ENCODE data around the gene CYP51A1. TPM values are rescaled to one million over a fixed set of nuclear protein-coding genes. Genes with fewer than 3 reads are reported as not detected.

The CYP51A1 gene
- polyA plus RNA-seq, 3 donors: 5.9 to 32.4 (median 27.4) TPM

- no peaks in the 10 kb centered on the region for H3K9me3 Mint-ChIP-seq
- H3K36me3 Mint-ChIP-seq: peaks cover 20 to 29% of the 10 kb centered on the region in 2 donors
- peaks cover 11 to 25% of the 10 kb centered on the region in 2 donors for H3K36me3 ChIP-seq (replicated peaks in 1 of 2; ENCODE audit: control insufficient read depth in 1 of 2, insufficient read depth in 2 of 2, low read length in 2 of 2)
- peaks cover 13% of the 10 kb centered on the region for H3K79me2 ChIP-seq (ENCODE audit: insufficient read depth, low read length)
- no CpG with 5 or more reads among the region's 4 CpGs for WGBS (ENCODE audit: insufficient coverage)
- peaks cover 12 to 22% of the 10 kb centered on the region in 2 donors for H3K4me1 ChIP-seq (ENCODE audit: control insufficient read depth in 1 of 2, insufficient read depth in 2 of 2, low read length in 2 of 2)
- no peaks in the 10 kb centered on the region for H3K27me3 ChIP-seq (ENCODE audit: control insufficient read depth in 2 of 2, insufficient read depth in 2 of 2, low read length in 2 of 2)
- no peak overlapping the region for H3K4me3 Mint-ChIP-seq
- H3K9me3 ChIP-seq (replicated peaks in 1 of 2; ENCODE audit: control insufficient read depth in 1 of 2, insufficient read depth in 1 of 2, low read length in 2 of 2): no peaks in the 10 kb centered on the region
- H3K4me1 Mint-ChIP-seq: peaks cover 23% of the 10 kb centered on the region
- H3K4me3 ChIP-seq (replicated peaks in 1 of 3; ENCODE audit: low read depth in 2 of 3, low read length in 3 of 3): no peak overlapping the region
- H3K27ac ChIP-seq (ENCODE audit: low read depth in 1 of 2, low read length in 2 of 2): no peak overlapping the region
- no peak for TF ChIP-seq CTCF (IDR thresholded peaks at IDR 0.05)
- H3K4me2 ChIP-seq (replicated peaks; ENCODE audit: extremely low read depth, low read length, poor library complexity, severe bottlenecking): no peak overlapping the region
- DNase-seq: no peak
- peaks cover 0 to 6% (median 3%) of the 10 kb centered on the region in 3 donors for H3K27me3 Mint-ChIP-seq (ENCODE audit: low read depth in 3 of 3)
- H3K27ac Mint-ChIP-seq: no peak overlapping the region
- H2AFZ ChIP-seq (ENCODE audit: insufficient read depth, low read depth, low read length, poor library complexity, severe bottlenecking): no peak overlapping the region
- no peaks in the 10 kb centered on the region for H4K20me1 ChIP-seq (ENCODE audit: insufficient read depth, low read length)
- H3K9ac ChIP-seq (ENCODE audit: insufficient read depth, low read length, poor library complexity, severe bottlenecking): no peak overlapping the region
- intact Hi-C loops (cut with micrococcal nuclease): loop anchor here (10.0 kb wide), 2 partner anchors 113 to 313 kb away; partner anchors contain the start of genes ANKIB1 (in 2 of the 2), KRIT1 (in 2 of the 2) and GATAD1 (in 1 of the 2)
Measured at GRCh38 chr7:92131764-92132330, 2.4 kb downstream of the CYP51A1 start.

GRCh38 chr7:92131093-92131492 lies 3.2 kb downstream of the CYP51A1 start:
- Mint-ChIP-seq H3K4me3 (no peak overlapping the region), H3K27ac (no peak overlapping the region), H3K9me3 (no peaks in the 10 kb centered on the region), H3K36me3 (peaks cover 27 to 36% of the 10 kb centered on the region in 2 donors), H3K4me1 (peaks cover 23% of the 10 kb centered on the region), H3K27me3 (ENCODE audit: low read depth in 3 of 3) (peaks cover 0 to 6% (median 3%) of the 10 kb centered on the region in 3 donors)
- TF ChIP-seq CTCF (IDR thresholded peaks at IDR 0.05): no peak
- WGBS (ENCODE audit: insufficient coverage): 62% methylated on average over 5 of the region's 5 CpGs
- Histone ChIP-seq H3K79me2 (ENCODE audit: insufficient read depth, low read length) (peaks cover 13% of the 10 kb centered on the region), H3K27ac (ENCODE audit: low read depth in 1 of 2, low read length in 2 of 2) (no peak overlapping the region), H3K4me2 (replicated peaks; ENCODE audit: extremely low read depth, low read length, poor library complexity, severe bottlenecking) (no peak overlapping the region), H4K20me1 (ENCODE audit: insufficient read depth, low read length) (no peaks in the 10 kb centered on the region), H3K9me3 (replicated peaks in 1 of 2; ENCODE audit: control insufficient read depth in 1 of 2, insufficient read depth in 1 of 2, low read length in 2 of 2) (no peaks in the 10 kb centered on the region), H3K4me1 (ENCODE audit: control insufficient read depth in 1 of 2, insufficient read depth in 2 of 2, low read length in 2 of 2) (peaks cover 12 to 22% of the 10 kb centered on the region in 2 donors), H3K27me3 (ENCODE audit: control insufficient read depth in 2 of 2, insufficient read depth in 2 of 2, low read length in 2 of 2) (no peaks in the 10 kb centered on the region), H3K36me3 (replicated peaks in 1 of 2; ENCODE audit: control insufficient read depth in 1 of 2, insufficient read depth in 2 of 2, low read length in 2 of 2) (peaks cover 11 to 33% of the 10 kb centered on the region in 2 donors), H3K4me3 (replicated peaks in 1 of 3; ENCODE audit: low read depth in 2 of 3, low read length in 3 of 3) (no peak overlapping the region), H2AFZ (ENCODE audit: insufficient read depth, low read depth, low read length, poor library complexity, severe bottlenecking) (no peak overlapping the region), H3K9ac (ENCODE audit: insufficient read depth, low read length, poor library complexity, severe bottlenecking) (no peak overlapping the region)
- intact Hi-C loops (cut with micrococcal nuclease): loop anchor here (10.0 kb wide), 2 partner anchors 114 to 314 kb away; partner anchors contain the start of genes ANKIB1 (in 2 of the 2), KRIT1 (in 2 of the 2) and GATAD1 (in 1 of the 2)
- DNase-seq: no peak

Data from CD14-positive monocyte (primary cell).